GM23338 (cell line): ENCODE results near the gene ZNF285. TPM values are rescaled to one million over a fixed set of nuclear protein-coding genes. Genes with fewer than 3 reads are reported as not detected.
"Not testable (repeated sequence)": the region's sequence is repeated elsewhere in the genome, so short reads cannot be mapped to it uniquely, and the experiment has no call there.

Experiments
- ATAC-seq: fragments of 200-7000 bp; cut with Tn5 transposase; 3 replicates; pipeline ENCODE4 v1.9.1; 2020
- DNase-seq: peaks from one replicate; pipeline ENCODE4 v3.0.0-alpha.2; 2015; ENCODE audit warnings: low spot score
- H2AFZ ChIP-seq: fragments of 200-600 bp; sonication (generic); 2 replicates; pipeline ENCODE4 v1.8.0; 2016; ENCODE audit warnings: antibody characterized with exemption, mild to moderate bottlenecking, moderate library complexity
- H3F3A ChIP-seq: fragments of 200-600 bp; sonication (generic); replicated peaks from 2 replicates; pipeline ENCODE4 v1.8.0; 2017; ENCODE audit warnings: antibody characterized with exemption, mixed run types, low read depth
- H3K27ac ChIP-seq: fragments of 200-600 bp; sonication (generic); 2 replicates; pipeline ENCODE4 v1.6.1; 2016; ENCODE audit warnings: low read depth
- H3K27me3 ChIP-seq: fragments of 200-600 bp; sonication (generic); 2 replicates; pipeline ENCODE4 v1.8.0; 2016; ENCODE audit warnings: mild to moderate bottlenecking, mixed run types, moderate library complexity; ENCODE audit not compliant: insufficient read depth
- H3K36me3 ChIP-seq: fragments of 200-600 bp; sonication (generic); 2 replicates; pipeline ENCODE4 v1.8.0; 2016; ENCODE audit warnings: mild to moderate bottlenecking; ENCODE audit not compliant: insufficient read depth
- H3K4me1 ChIP-seq: fragments of 200-600 bp; sonication (generic); 2 replicates; pipeline ENCODE4 v1.8.0; 2016; ENCODE audit warnings: mild to moderate bottlenecking, moderate library complexity; ENCODE audit not compliant: insufficient read depth
- H3K4me2 ChIP-seq: fragments of 200-600 bp; sonication (generic); 2 replicates; pipeline ENCODE4 v1.7.1; 2017; ENCODE audit warnings: mixed run types
- H3K4me3 ChIP-seq: fragments of 200-600 bp; sonication (generic); 2 replicates; pipeline ENCODE4 v1.6.1; 2016; ENCODE audit warnings: mixed run types
- H3K79me2 ChIP-seq: fragments of 200-600 bp; sonication (generic); replicated peaks from 2 replicates; pipeline ENCODE4 v1.8.0; 2017; ENCODE audit warnings: mild to moderate bottlenecking; ENCODE audit not compliant: insufficient read depth
- H3K9me2 ChIP-seq: fragments of 200-600 bp; sonication (generic); 2 replicates; pipeline ENCODE4 v1.8.0; 2017; ENCODE audit not compliant: insufficient read depth
- H4K20me1 ChIP-seq: fragments of 200-600 bp; sonication (generic); replicated peaks from 2 replicates; pipeline ENCODE4 v1.8.0; 2017; ENCODE audit warnings: mild to moderate bottlenecking; ENCODE audit not compliant: insufficient read depth
- H3K27ac Mint-ChIP-seq: 2 replicates; pipeline ENCODE4 v1.8.0; 2020; ENCODE audit warnings: inconsistent platforms, mild to moderate bottlenecking, moderate library complexity, mixed read lengths
- H3K27me3 Mint-ChIP-seq: 3 replicates; pipeline ENCODE4 v1.8.0; 2022; ENCODE audit warnings: low read depth, mild to moderate bottlenecking, moderate library complexity, mixed read lengths, inconsistent platforms; ENCODE audit not compliant: insufficient read depth, poor library complexity
- H3K36me3 Mint-ChIP-seq: 3 replicates; pipeline ENCODE4 v1.8.0; 2021; ENCODE audit warnings: low read depth, mild to moderate bottlenecking, inconsistent platforms, moderate library complexity, mixed read lengths
- H3K4me1 Mint-ChIP-seq: 3 replicates; pipeline ENCODE4 v1.8.0; 2020; ENCODE audit warnings: mild to moderate bottlenecking, inconsistent platforms, mixed read lengths
- H3K4me3 Mint-ChIP-seq: 3 replicates; pipeline ENCODE4 v1.8.0; 2021; ENCODE audit warnings: moderate library complexity, mild to moderate bottlenecking, inconsistent platforms, mixed read lengths
- H3K9me3 Mint-ChIP-seq: 3 replicates; pipeline ENCODE4 v1.8.0; 2020; ENCODE audit warnings: moderate library complexity, mild to moderate bottlenecking, inconsistent platforms, mixed read lengths
- ETS1 ChIP-seq: IDR thresholded peaks from 2 replicates; pipeline ENCODE4 v1.6.1; 2016; ENCODE audit warnings: antibody characterized with exemption
- POLR2AphosphoS5 ChIP-seq: IDR thresholded peaks from 2 replicates; pipeline ENCODE4 v1.6.1; 2016; ENCODE audit warnings: antibody characterized with exemption, low read depth
- ZNF331 ChIP-seq: fragments of 250-450 bp; sonication (Bioruptor Pico); IDR thresholded peaks from 2 replicates; pipeline ENCODE4 v1.5.0; 2020; ENCODE audit warnings: low read depth, mild to moderate bottlenecking, moderate library complexity
- polyA plus RNA-seq: library from polyadenylated mRNA; unstranded; fragments of >200 nt; fragmentation: Nextera tagmentation; extraction: Ambion mirVana; gene quantifications from 2 replicates; pipeline ENCODE4 v1.2.1, GENCODE V29; 2016
- total RNA-seq: library from RNA; depleted of rRNA; stranded (reverse); fragments of >200 nt; shearing (Covaris generic); gene quantifications from 2 replicates; pipeline ENCODE4 v1.2.3, GENCODE V29; 2014; rRNA removed

ZNF285 gene
- total and polyA plus RNA-seq, 2 experiments from 2014 or later = 1.7 to 3.4 TPM

DNA sequence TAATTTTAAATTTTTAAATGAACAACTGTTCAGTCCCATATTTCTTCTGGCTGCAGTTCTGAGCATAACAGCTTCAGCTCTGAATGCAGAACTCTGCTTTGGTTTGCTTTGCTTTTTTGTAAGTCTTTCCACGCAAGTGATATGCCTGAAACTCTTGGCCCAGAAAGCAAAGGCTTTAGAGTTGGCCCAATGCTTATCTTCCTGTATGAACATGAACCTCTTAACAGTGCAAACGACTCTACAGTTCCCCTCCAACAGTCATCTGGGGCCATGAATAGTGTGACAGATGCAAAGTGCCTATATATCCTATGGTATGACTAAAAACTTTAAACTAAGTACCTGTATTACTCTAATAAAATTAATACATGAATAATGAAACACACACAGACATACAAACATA is 59.6 kb downstream of the ZNF285 start (continued):
- TF ChIP-seq ETS1 (no peak), ZNF331 (CRISPR knock-in tag) (no peak), POLR2AphosphoS5 (no peak)

GRCh38 chr19:44334639-44335038 is 66.8 kb downstream of the ZNF285 start:
- not testable (repeated sequence) for DNase-seq, H3K27me3 Mint-ChIP-seq, H3K4me1 Mint-ChIP-seq, H4K20me1 ChIP-seq, H3K4me2 ChIP-seq, ATAC-seq, H3K4me1 ChIP-seq, H3K27me3 ChIP-seq, H3F3A ChIP-seq, H2AFZ ChIP-seq, H3K27ac Mint-ChIP-seq, H3K4me3 ChIP-seq, H3K79me2 ChIP-seq, H3K27ac ChIP-seq, H3K4me3 Mint-ChIP-seq, H3K9me2 ChIP-seq
- Mint-ChIP-seq H3K36me3 (peaks cover 97% of the 10 kb centered on the region), H3K9me3 (peaks cover 96% of the 10 kb centered on the region)
- peaks cover 84% of the 10 kb centered on the region for H3K36me3 ChIP-seq

Other genes with a start within 250 kb of the ZNF285 start
- gene ZNF226, start 236.5 kb downstream of the ZNF285 start, total RNA-seq = 11.7 and 18.5 TPM in 2 replicates
- gene ZNF226, start 236.5 kb downstream of the ZNF285 start, polyA plus RNA-seq = 7.6 and 10.5 TPM in 2 replicates
- gene ZNF227, start 189.1 kb downstream of the ZNF285 start, total RNA-seq = 14.5 and 18.2 TPM in 2 replicates
- 6.6 and 8.7 TPM in 2 replicates for gene ZNF227, start 189.1 kb downstream of the ZNF285 start, polyA plus RNA-seq
- gene ZNF233, start 141.7 kb downstream of the ZNF285 start, total RNA-seq = 1.8 and 4.2 TPM in 2 replicates
- gene ZNF233, start 141.7 kb downstream of the ZNF285 start, polyA plus RNA-seq = 2.5 and 2.7 TPM in 2 replicates
- 3.8 and 5.0 TPM in 2 replicates for gene ZNF235, start 96.6 kb downstream of the ZNF285 start, total RNA-seq
- 3.4 and 5.1 TPM in 2 replicates for gene ZNF235, start 96.6 kb downstream of the ZNF285 start, polyA plus RNA-seq
- gene ZNF112, start 44.9 kb downstream of the ZNF285 start, total RNA-seq = 4.2 and 4.6 TPM in 2 replicates
- 1.4 and 3.0 TPM in 2 replicates for gene ZNF112, start 44.9 kb downstream of the ZNF285 start, polyA plus RNA-seq
- gene ZNF229, start 46.9 kb upstream of the ZNF285 start, total RNA-seq = 4.0 and 5.2 TPM in 2 replicates
- 2.6 and 3.4 TPM in 2 replicates for gene ZNF229, start 46.9 kb upstream of the ZNF285 start, polyA plus RNA-seq
- gene ZNF180, start 98.9 kb upstream of the ZNF285 start, total RNA-seq = 10.5 and 10.6 TPM in 2 replicates
- 4.6 and 6.9 TPM in 2 replicates for gene ZNF180, start 98.9 kb upstream of the ZNF285 start, polyA plus RNA-seq
- gene CEACAM20, start 128.1 kb upstream of the ZNF285 start, total RNA-seq = not detected in 2 replicates
- gene CEACAM20, start 128.1 kb upstream of the ZNF285 start, polyA plus RNA-seq = not detected in 2 replicates
- not detected in 2 replicates for gene IGSF23, start 212.0 kb upstream of the ZNF285 start, total RNA-seq
- not detected in 2 replicates for gene IGSF23, start 212.0 kb upstream of the ZNF285 start, polyA plus RNA-seq
- gene PVR, start 242.3 kb upstream of the ZNF285 start, total RNA-seq = 15.0 and 19.0 TPM in 2 replicates
- gene PVR, start 242.3 kb upstream of the ZNF285 start, polyA plus RNA-seq = 3.6 and 4.8 TPM in 2 replicates